ENCODE results near the gene ZBTB7C.

The ZBTB7C gene

GRCh38 chr18:48390641-48391040 is 18.5 kb downstream of the ZBTB7C start:
- Histone ChIP-seq H3K4me1 (ENCODE audit: insufficient read depth, low read length) (peaks cover 11% of the 10 kb centered on the region; the same call in 1 of the 2 replicates), H3K9me3 (ENCODE audit: control insufficient read depth, insufficient read depth, low read length) (no peaks in the 10 kb centered on the region), H3K9ac (ENCODE audit: low read depth, low read length) (no peak overlapping the region), H3K36me3 (ENCODE audit: insufficient read depth, low read length) (no peaks in the 10 kb centered on the region)

- Histone ChIP-seq H3K36me3 (ENCODE audit: insufficient read depth, low read length) (no peaks in the 10 kb centered on the region), H3K4me1 (ENCODE audit: insufficient read depth, low read length) (peaks cover 6% of the 10 kb centered on the region; the same call in 1 of the 2 replicates), H3K9me3 (ENCODE audit: control insufficient read depth, insufficient read depth, low read length) (no peaks in the 10 kb centered on the region), H3K9ac (ENCODE audit: low read depth, low read length) (no peak overlapping the region)
Observed at GRCh38 chr18:48388478-48388877, 20.7 kb downstream of the ZBTB7C start.

GRCh38 chr18:48387300-48387699 is 21.9 kb downstream of the ZBTB7C start:
- Histone ChIP-seq H3K9ac (ENCODE audit: low read depth, low read length) (no peak overlapping the region), H3K4me1 (ENCODE audit: insufficient read depth, low read length) (peaks cover 4% of the 10 kb centered on the region; the same call in 1 of the 2 replicates), H3K9me3 (ENCODE audit: control insufficient read depth, insufficient read depth, low read length) (no peaks in the 10 kb centered on the region), H3K36me3 (ENCODE audit: insufficient read depth, low read length) (no peaks in the 10 kb centered on the region)

- Histone ChIP-seq H3K9me3 (ENCODE audit: control insufficient read depth, insufficient read depth, low read length) (no peaks in the 10 kb centered on the region), H3K36me3 (ENCODE audit: insufficient read depth, low read length) (no peaks in the 10 kb centered on the region), H3K9ac (ENCODE audit: low read depth, low read length) (no peak overlapping the region), H3K4me1 (ENCODE audit: insufficient read depth, low read length) (peaks cover 4% of the 10 kb centered on the region; the same call in 1 of the 2 replicates)
Observed at GRCh38 chr18:48385596-48385995, 23.6 kb downstream of the ZBTB7C start.

- Histone ChIP-seq H3K36me3 (ENCODE audit: insufficient read depth, low read length) (no peaks in the 10 kb centered on the region), H3K9me3 (ENCODE audit: control insufficient read depth, insufficient read depth, low read length) (no peaks in the 10 kb centered on the region), H3K4me1 (ENCODE audit: insufficient read depth, low read length) (peaks cover 13% of the 10 kb centered on the region), H3K9ac (ENCODE audit: low read depth, low read length) (no peak overlapping the region)
Observed at GRCh38 chr18:48376934-48377333, 32.2 kb downstream of the ZBTB7C start.

DNA sequence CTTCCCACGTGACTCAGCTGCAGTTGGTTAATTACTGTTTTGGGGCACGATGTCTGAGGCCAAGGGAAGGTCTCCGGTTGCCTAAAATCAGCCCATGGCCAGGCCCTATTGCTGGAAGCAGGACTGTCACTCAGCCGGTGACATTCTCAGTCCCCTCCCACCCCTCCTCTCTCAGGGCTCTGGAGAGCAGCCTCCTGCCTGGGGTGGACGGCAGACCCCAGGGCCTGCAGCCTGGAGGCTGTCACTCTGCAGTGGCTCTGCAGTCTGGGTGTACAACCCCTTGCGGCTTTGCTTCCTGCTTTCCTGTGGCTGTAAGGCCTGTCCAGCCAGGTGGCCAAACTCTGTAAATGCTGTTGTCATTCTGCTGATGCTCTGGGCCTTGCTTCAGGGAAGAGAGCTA is 32.8 kb downstream of the ZBTB7C start:
- Histone ChIP-seq H3K9ac (ENCODE audit: low read depth, low read length) (no peak overlapping the region), H3K36me3 (ENCODE audit: insufficient read depth, low read length) (no peaks in the 10 kb centered on the region), H3K9me3 (ENCODE audit: control insufficient read depth, insufficient read depth, low read length) (no peaks in the 10 kb centered on the region), H3K4me1 (ENCODE audit: insufficient read depth, low read length) (peaks cover 13% of the 10 kb centered on the region)

DNA sequence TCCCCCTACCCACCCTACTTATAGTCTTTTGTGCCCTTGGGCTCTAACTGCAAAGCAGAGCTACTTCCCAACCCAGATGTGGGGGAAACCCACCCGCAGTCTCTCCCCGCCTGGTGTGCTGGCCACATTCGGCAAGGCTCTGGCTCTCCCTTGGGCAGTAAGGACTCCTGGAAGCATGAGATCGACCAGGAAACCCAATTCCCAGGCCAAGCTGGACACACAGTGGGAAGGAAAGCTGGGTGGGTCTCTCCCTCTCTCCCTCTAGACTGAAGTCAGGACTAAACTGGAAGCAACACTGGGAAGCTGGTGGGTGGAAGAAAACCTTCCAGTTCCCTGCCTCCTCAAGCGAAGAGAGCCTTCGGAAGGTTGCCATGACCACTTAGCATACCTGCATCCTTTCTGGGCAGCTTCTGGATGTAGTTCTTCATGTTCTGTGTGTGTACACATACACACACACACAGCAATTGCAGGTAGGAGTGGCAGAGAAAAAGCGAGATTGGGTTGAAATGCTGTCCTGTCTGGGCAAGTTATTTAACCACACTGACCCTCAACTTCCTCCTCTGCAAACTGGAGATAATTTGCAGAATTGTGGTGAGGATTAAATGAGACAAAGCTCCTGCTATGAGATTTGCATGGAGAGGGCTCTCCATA is 33.9 kb downstream of the ZBTB7C start:
- no peaks in the 10 kb centered on the region for H3K36me3 ChIP-seq (ENCODE audit: insufficient read depth, low read length)
- H3K4me1 ChIP-seq (ENCODE audit: insufficient read depth, low read length), result peaks cover 13% of the 10 kb centered on the region
- H3K9me3 ChIP-seq (ENCODE audit: control insufficient read depth, insufficient read depth, low read length), result no peaks in the 10 kb centered on the region
- H3K9ac ChIP-seq (ENCODE audit: low read depth, low read length), result no peak overlapping the region

- Histone ChIP-seq H3K36me3 (ENCODE audit: insufficient read depth, low read length) (no peaks in the 10 kb centered on the region), H3K9me3 (ENCODE audit: control insufficient read depth, insufficient read depth, low read length) (no peaks in the 10 kb centered on the region), H3K4me1 (ENCODE audit: insufficient read depth, low read length) (peaks cover 13% of the 10 kb centered on the region), H3K9ac (ENCODE audit: low read depth, low read length) (no peak overlapping the region)
Observed at GRCh38 chr18:48374423-48375149, 34.6 kb downstream of the ZBTB7C start.

- Histone ChIP-seq H3K9me3 (ENCODE audit: control insufficient read depth, insufficient read depth, low read length) (no peaks in the 10 kb centered on the region), H3K9ac (ENCODE audit: low read depth, low read length) (no peak overlapping the region), H3K36me3 (ENCODE audit: insufficient read depth, low read length) (no peaks in the 10 kb centered on the region), H3K4me1 (ENCODE audit: insufficient read depth, low read length) (peaks cover 11% of the 10 kb centered on the region; the same call in 1 of the 2 replicates)
Observed at GRCh38 chr18:48371854-48372602, 37.2 kb downstream of the ZBTB7C start.

DNA sequence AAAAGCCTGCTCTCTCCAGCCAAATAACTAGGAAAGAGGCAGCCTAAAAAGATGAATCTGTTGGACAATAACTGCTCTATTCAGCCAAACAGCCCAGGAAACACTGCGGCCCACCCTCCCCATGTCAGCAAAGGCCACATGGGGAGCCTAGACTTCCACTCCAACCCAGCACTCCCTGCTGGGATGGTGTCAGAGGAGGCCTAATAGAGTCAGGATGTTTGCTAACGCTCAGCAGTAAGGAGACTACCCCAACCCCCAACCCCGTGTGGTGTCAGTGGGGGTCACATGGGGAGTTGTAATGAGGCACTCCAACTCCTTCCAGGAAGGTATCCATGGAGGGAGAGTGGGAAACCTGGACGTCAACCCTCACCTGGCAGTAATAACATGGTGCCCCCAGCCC is 41.6 kb downstream of the ZBTB7C start:
- no peaks in the 10 kb centered on the region for H3K36me3 ChIP-seq (ENCODE audit: insufficient read depth, low read length)
- H3K9ac ChIP-seq (ENCODE audit: low read depth, low read length), result no peak overlapping the region
- H3K9me3 ChIP-seq (ENCODE audit: control insufficient read depth, insufficient read depth, low read length), result peaks cover 2% of the 10 kb centered on the region
- H3K4me1 ChIP-seq (ENCODE audit: insufficient read depth, low read length), result peaks cover 3% of the 10 kb centered on the region; the same call in 1 of the 2 replicates

GRCh38 chr18:48365965-48366364 is 43.2 kb downstream of the ZBTB7C start:
- Histone ChIP-seq H3K9ac (ENCODE audit: low read depth, low read length) (no peak overlapping the region), H3K9me3 (ENCODE audit: control insufficient read depth, insufficient read depth, low read length) (peaks cover 2% of the 10 kb centered on the region), H3K36me3 (ENCODE audit: insufficient read depth, low read length) (no peaks in the 10 kb centered on the region), H3K4me1 (ENCODE audit: insufficient read depth, low read length) (peaks cover 3% of the 10 kb centered on the region; the same call in 1 of the 2 replicates)

DNA sequence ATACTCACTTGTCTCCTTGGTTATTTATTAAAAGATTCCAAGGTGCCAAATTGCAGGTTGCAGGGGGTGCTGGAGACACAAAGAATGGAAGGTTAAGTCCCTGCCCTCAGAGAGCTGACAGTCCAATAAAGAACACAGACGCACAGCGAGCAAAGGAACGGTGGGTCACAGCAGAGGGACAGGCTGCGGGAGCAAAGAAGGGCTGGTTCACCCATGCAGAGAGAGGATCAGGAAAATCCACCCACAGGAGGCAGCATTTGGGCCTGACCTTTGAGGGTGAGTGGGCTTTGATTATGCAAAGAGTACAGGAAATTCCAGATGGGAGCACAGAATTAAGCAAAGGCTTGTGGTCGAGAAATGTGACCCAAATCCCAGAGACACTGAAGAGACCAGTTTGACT is 45.0 kb downstream of the ZBTB7C start:
- no peak overlapping the region for H3K9ac ChIP-seq (ENCODE audit: low read depth, low read length)
- H3K36me3 ChIP-seq (ENCODE audit: insufficient read depth, low read length), result no peaks in the 10 kb centered on the region
- peaks cover 2% of the 10 kb centered on the region for H3K9me3 ChIP-seq (ENCODE audit: control insufficient read depth, insufficient read depth, low read length)
- peaks cover 3% of the 10 kb centered on the region; the same call in 1 of the 2 replicates for H3K4me1 ChIP-seq (ENCODE audit: insufficient read depth, low read length)

GRCh38 chr18:48363175-48363574 is 46.0 kb downstream of the ZBTB7C start:
- Histone ChIP-seq H3K4me1 (ENCODE audit: insufficient read depth, low read length) (peaks cover 3% of the 10 kb centered on the region; the same call in 1 of the 2 replicates), H3K36me3 (ENCODE audit: insufficient read depth, low read length) (no peaks in the 10 kb centered on the region), H3K9me3 (ENCODE audit: control insufficient read depth, insufficient read depth, low read length) (peaks cover 4% of the 10 kb centered on the region), H3K9ac (ENCODE audit: low read depth, low read length) (no peak overlapping the region)

- H3K9ac ChIP-seq (ENCODE audit: low read depth, low read length), result no peak overlapping the region
- H3K9me3 ChIP-seq (ENCODE audit: control insufficient read depth, insufficient read depth, low read length), result peaks cover 4% of the 10 kb centered on the region
- no peaks in the 10 kb centered on the region for H3K36me3 ChIP-seq (ENCODE audit: insufficient read depth, low read length)
- H3K4me1 ChIP-seq (ENCODE audit: insufficient read depth, low read length), result peaks cover 4% of the 10 kb centered on the region; the same call in 1 of the 2 replicates
Observed at GRCh38 chr18:48361801-48362200, 47.4 kb downstream of the ZBTB7C start.

Data from ES-I3 (cell line).